ENCODE measurements around the gene SPDYE6. TPM values are rescaled to one million over a fixed set of nuclear protein-coding genes. Genes with fewer than 3 reads are reported as not detected.

Gene SPDYE6
- total RNA-seq, 2 donors from 2014 or later = not detected

- no peak overlapping the region for H3K4me3 ChIP-seq
- no peak overlapping the region for H3K27ac ChIP-seq
- no peaks in the 10 kb centered on the region for H3K4me1 ChIP-seq
- no peaks in the 10 kb centered on the region for H3K9me3 ChIP-seq
- no peaks in the 10 kb centered on the region for H3K36me3 ChIP-seq
- DNase-seq (ENCODE audit: low spot score) = no peak
- peaks cover 0 to 3% of the 10 kb centered on the region in 2 donors for H3K27me3 ChIP-seq
- no peak for TF ChIP-seq CTCF (IDR thresholded peaks at IDR 0.05)
These were observed 59.7 kb downstream of the SPDYE6 start for GRCh38 chr7:102296514-102296913.

- Histone ChIP-seq H3K27me3 (peaks cover 0 to 2% of the 10 kb centered on the region in 2 donors), H3K4me3 (no peak overlapping the region), H3K9me3 (no peaks in the 10 kb centered on the region), H3K4me1 (no peaks in the 10 kb centered on the region), H3K36me3 (no peaks in the 10 kb centered on the region), H3K27ac (no peak overlapping the region)
- TF ChIP-seq CTCF (IDR thresholded peaks at IDR 0.05) = no peak
- no peak for DNase-seq (ENCODE audit: low spot score)
These were observed 60.1 kb downstream of the SPDYE6 start for GRCh38 chr7:102296179-102296438.

Small RNA genes lying within 50 kb of the gene (microRNA-seq; reads per million reads assigned to microRNA genes)
- gene MIR548O (ENCODE audit: borderline number of aligned reads in 2 of 2, borderline replicate concordance in 1 of 2) = 0 reads per million in 2 donors

Other genes starting within 250 kb of the SPDYE6 start
- gene SH2B2, start 69.6 kb downstream of the SPDYE6 start, total RNA-seq = 1 to 10 TPM; 1.3 to 2.6 TPM
- 1 to 10 TPM; 9.6 to 9.8 TPM for gene PRKRIP1, start 39.9 kb upstream of the SPDYE6 start, total RNA-seq
- 10 to 100 TPM in 1 of 2 donors, 1 to 10 TPM in 1; 5.9 to 13.3 TPM for gene ORAI2, start 77.1 kb upstream of the SPDYE6 start, total RNA-seq
- gene ALKBH4, start 108.4 kb upstream of the SPDYE6 start, total RNA-seq = 10 to 100 TPM; 10.8 to 16.8 TPM
- gene LRWD1, start 108.5 kb upstream of the SPDYE6 start, total RNA-seq = 10 to 100 TPM in 1 of 2 donors, 1 to 10 TPM in 1; 9.8 to 13.7 TPM
- gene POLR2J, start 122.5 kb upstream of the SPDYE6 start, total RNA-seq = 10 to 100 TPM; 19.2 to 34.8 TPM
- gene RASA4B, start 161.3 kb upstream of the SPDYE6 start, total RNA-seq = 1 to 10 TPM; 4.3 to 7.5 TPM
- gene UPK3BL2, start 187.3 kb upstream of the SPDYE6 start, total RNA-seq = under 1 TPM; 0.83 to 0.89 TPM
- gene SPDYE2, start 194.8 kb upstream of the SPDYE6 start, total RNA-seq = under 1 TPM in 1 of 2 donors, not detected in 1; 0.16 TPM
- 10 to 100 TPM in 1 of 2 donors, 1 to 10 TPM in 1; 6.2 to 10.8 TPM for gene POLR2J3, start 216.1 kb upstream of the SPDYE6 start, total RNA-seq